Activated naive CD4-positive, alpha-beta T cell treated with anti-CD3 and anti-CD28 coated beads, Interleukin-2, amount 50 U/mL, for 24 hours (primary cell): Measurements from ENCODE around the gene TK2.
"Not testable (repeated sequence)": the region's sequence is repeated elsewhere in the genome, so short reads cannot be mapped to it uniquely, and the experiment has no call there.

Experiments
- H3K27ac Mint-ChIP-seq: one replicate; pipeline ENCODE4 v1.8.0; 2021; ENCODE audit warnings: mild to moderate bottlenecking, mixed read lengths
- H3K27me3 Mint-ChIP-seq: one replicate; pipeline ENCODE4 v1.8.0; 2021; ENCODE audit warnings: mixed read lengths
- H3K36me3 Mint-ChIP-seq: one replicate; pipeline ENCODE4 v1.8.0; 2021; ENCODE audit warnings: mixed read lengths
- H3K4me1 Mint-ChIP-seq: one replicate; pipeline ENCODE4 v1.8.0; 2021; ENCODE audit warnings: mixed read lengths
- H3K4me3 Mint-ChIP-seq: one replicate; pipeline ENCODE4 v1.8.0; 2021; ENCODE audit warnings: mild to moderate bottlenecking, mixed read lengths
- H3K9me3 Mint-ChIP-seq: one replicate; pipeline ENCODE4 v1.8.0; 2021; ENCODE audit warnings: mixed read lengths

Gene TK2

GRCh38 chr16:66469947-66470546, 79.9 kb downstream of the TK2 start:
- Mint-ChIP-seq H3K27ac (no peak overlapping the region), H3K4me3 (no peak overlapping the region), H3K4me1 (peaks cover 15% of the 10 kb centered on the region), H3K27me3 (peaks cover 3% of the 10 kb centered on the region), H3K9me3 (peaks cover 5% of the 10 kb centered on the region), H3K36me3 (no peaks in the 10 kb centered on the region)

GRCh38 chr16:66469291-66469946, 80.5 kb downstream of the TK2 start:
- peaks cover 5% of the 10 kb centered on the region for H3K9me3 Mint-ChIP-seq
- H3K4me1 Mint-ChIP-seq, result peaks cover 8% of the 10 kb centered on the region
- H3K36me3 Mint-ChIP-seq, result no peaks in the 10 kb centered on the region
- H3K27ac Mint-ChIP-seq, result no peak overlapping the region
- H3K4me3 Mint-ChIP-seq, result no peak overlapping the region
- H3K27me3 Mint-ChIP-seq, result peaks cover 3% of the 10 kb centered on the region

GRCh38 chr16:66468321-66468965, 81.5 kb downstream of the TK2 start:
- no peaks in the 10 kb centered on the region for H3K36me3 Mint-ChIP-seq
- H3K27ac Mint-ChIP-seq, result no peak overlapping the region
- H3K4me1 Mint-ChIP-seq, result peaks cover 5% of the 10 kb centered on the region
- H3K4me3 Mint-ChIP-seq, result no peak overlapping the region
- H3K27me3 Mint-ChIP-seq, result peaks cover 3% of the 10 kb centered on the region
- peaks cover 5% of the 10 kb centered on the region for H3K9me3 Mint-ChIP-seq

- Mint-ChIP-seq H3K4me1 (peaks cover 5% of the 10 kb centered on the region), H3K27ac (no peak overlapping the region), H3K36me3 (no peaks in the 10 kb centered on the region), H3K27me3 (peaks cover 3% of the 10 kb centered on the region), H3K4me3 (no peak overlapping the region), H3K9me3 (peaks cover 5% of the 10 kb centered on the region)
These were observed 82.3 kb downstream of the TK2 start for GRCh38 chr16:66467611-66468010.

GRCh38 chr16:66466636-66467035, 83.3 kb downstream of the TK2 start:
- H3K27me3 Mint-ChIP-seq, H3K9me3 Mint-ChIP-seq, H3K27ac Mint-ChIP-seq, H3K4me1 Mint-ChIP-seq, H3K4me3 Mint-ChIP-seq, H3K36me3 Mint-ChIP-seq: not testable (repeated sequence)

GRCh38 chr16:66465946-66466345, 84.0 kb downstream of the TK2 start:
- H3K27ac Mint-ChIP-seq, H3K4me3 Mint-ChIP-seq, H3K36me3 Mint-ChIP-seq, H3K27me3 Mint-ChIP-seq, H3K4me1 Mint-ChIP-seq, H3K9me3 Mint-ChIP-seq: not testable (repeated sequence)

- Mint-ChIP-seq H3K4me3 (no peak overlapping the region), H3K27ac (no peak overlapping the region), H3K9me3 (peaks cover 5% of the 10 kb centered on the region), H3K4me1 (peaks cover 5% of the 10 kb centered on the region), H3K36me3 (no peaks in the 10 kb centered on the region), H3K27me3 (peaks cover 2% of the 10 kb centered on the region)
These were observed 87.0 kb downstream of the TK2 start for GRCh38 chr16:66462912-66463311.

- Mint-ChIP-seq H3K27me3 (peaks cover 2% of the 10 kb centered on the region), H3K36me3 (no peaks in the 10 kb centered on the region), H3K4me1 (peaks cover 5% of the 10 kb centered on the region), H3K27ac (no peak overlapping the region), H3K4me3 (no peak overlapping the region), H3K9me3 (no peaks in the 10 kb centered on the region)
These were observed 89.2 kb downstream of the TK2 start for GRCh38 chr16:66460703-66461102.

- H3K4me1 Mint-ChIP-seq, result peaks cover 9% of the 10 kb centered on the region
- no peaks in the 10 kb centered on the region for H3K9me3 Mint-ChIP-seq
- peak overlapping the region; percentile 76 for H3K27ac Mint-ChIP-seq
- H3K4me3 Mint-ChIP-seq, result no peak overlapping the region
- peaks cover 2% of the 10 kb centered on the region for H3K27me3 Mint-ChIP-seq
- no peaks in the 10 kb centered on the region for H3K36me3 Mint-ChIP-seq
These were observed 90.0 kb downstream of the TK2 start for GRCh38 chr16:66459878-66460277.

GRCh38 chr16:66458853-66459252, 91.1 kb downstream of the TK2 start:
- no peak overlapping the region for H3K27ac Mint-ChIP-seq
- peaks cover 12% of the 10 kb centered on the region for H3K4me1 Mint-ChIP-seq
- no peak overlapping the region for H3K4me3 Mint-ChIP-seq
- H3K27me3 Mint-ChIP-seq, result peaks cover 2% of the 10 kb centered on the region
- H3K9me3 Mint-ChIP-seq, result no peaks in the 10 kb centered on the region
- H3K36me3 Mint-ChIP-seq, result no peaks in the 10 kb centered on the region

- H3K27me3 Mint-ChIP-seq, result peaks cover 2% of the 10 kb centered on the region
- no peak overlapping the region for H3K4me3 Mint-ChIP-seq
- peaks cover 11% of the 10 kb centered on the region for H3K4me1 Mint-ChIP-seq
These were observed 91.6 kb downstream of the TK2 start for GRCh38 chr16:66458292-66458691.

More at GRCh38 chr16:66458292-66458691, 91.6 kb downstream of the TK2 start:
- no peaks in the 10 kb centered on the region for H3K36me3 Mint-ChIP-seq
- H3K27ac Mint-ChIP-seq, result no peak overlapping the region
- no peaks in the 10 kb centered on the region for H3K9me3 Mint-ChIP-seq
